Fibroblast of lung (primary cell): ENCODE data around the gene DUS2. TPM values are rescaled to one million over a fixed set of nuclear protein-coding genes. Genes with fewer than 3 reads are reported as not detected.
A peak's percentile ranks its signal among the peaks of the same experiment; 100 is the strongest.

Experiments
- DNase-seq, 2 donors: peaks; one replicate each; pipeline versions ENCODE4 v3.0.0 to v3.0.0-alpha.2; 2010; ENCODE audit warnings: low read depth in 2 of 2
- H2AFZ ChIP-seq: 2 replicates; pipeline ENCODE4 v1.5.1; 2012; ENCODE audit warnings: low read length, control low read depth, inconsistent platforms
- H3K27ac ChIP-seq: 2 replicates; pipeline ENCODE4 v1.5.1; 2011; ENCODE audit warnings: low read length, control low read depth; ENCODE audit not compliant: insufficient read depth
- H3K27me3 ChIP-seq: 2 replicates; pipeline ENCODE4 v1.5.1; 2011; ENCODE audit warnings: mild to moderate bottlenecking, low read length; ENCODE audit not compliant: control insufficient read depth, insufficient read depth
- H3K36me3 ChIP-seq: 2 replicates; pipeline ENCODE4 v1.5.1; 2011; ENCODE audit warnings: low read length; ENCODE audit not compliant: control insufficient read depth, insufficient read depth
- H3K4me1 ChIP-seq: 2 replicates; pipeline ENCODE4 v1.5.1; 2011; ENCODE audit warnings: low read length; ENCODE audit not compliant: control insufficient read depth, insufficient read depth; ENCODE audit errors: extremely low read depth
- H3K4me2 ChIP-seq: 2 replicates; pipeline ENCODE4 v1.5.1; 2011; ENCODE audit warnings: low read length, control low read depth; ENCODE audit not compliant: insufficient read depth; ENCODE audit errors: extremely low read depth
- H3K4me3 ChIP-seq, 4 experiments: fragments of 200-600 bp in 1 of 4; sonication (generic) in 1 of 4; replicated peaks in 1 of 4; 2 replicates each; pipeline ENCODE4 v1.5.1; 2011 to 2016; ENCODE audit warnings: low read length in 4 of 4, low read depth in 3 of 4, mild to moderate bottlenecking in 3 of 4, control low read depth in 2 of 4, inconsistent platforms in 1 of 4, mixed read lengths in 1 of 4; ENCODE audit not compliant: insufficient read depth in 1 of 4; ENCODE audit errors: control extremely low read depth in 1 of 4
- H3K79me2 ChIP-seq: 2 replicates; pipeline ENCODE4 v1.5.1; 2012; ENCODE audit warnings: mild to moderate bottlenecking, low read length, inconsistent platforms; ENCODE audit not compliant: control insufficient read depth, insufficient read depth
- H3K9ac ChIP-seq: 2 replicates; pipeline ENCODE4 v1.5.1; 2011; ENCODE audit warnings: mild to moderate bottlenecking, low read length, control low read depth; ENCODE audit not compliant: insufficient read depth
- H3K9me3 ChIP-seq: 2 replicates; pipeline ENCODE4 v1.5.1; 2012; ENCODE audit warnings: low read depth, low read length; ENCODE audit not compliant: control insufficient read depth, insufficient read depth
- H4K20me1 ChIP-seq: 2 replicates; pipeline ENCODE4 v1.5.1; 2011; ENCODE audit warnings: low read length; ENCODE audit not compliant: control insufficient read depth, insufficient read depth; ENCODE audit errors: extremely low read depth
- CTCF ChIP-seq, 2 donors: IDR thresholded peaks in 1 of 2; conservative IDR thresholded peaks in 1 of 2; 1 replicate in 1 of 2; 2 replicates in 1 of 2; pipeline ENCODE4 v1.5.1; 2011 to 2012; ENCODE audit warnings: low read length in 2 of 2, control low read depth in 1 of 2, inconsistent platforms in 1 of 2, low read depth in 1 of 2, mild to moderate bottlenecking in 1 of 2
- EZH2 ChIP-seq: IDR thresholded peaks from 2 replicates; pipeline ENCODE4 v1.5.1; 2012; ENCODE audit warnings: low read length, control low read depth, mild to moderate bottlenecking; ENCODE audit errors: missing control alignments
- polyA plus RNA-seq, 2 donors: library from polyadenylated mRNA; depleted of rRNA in 1 of 2; stranded (reverse) in 1 of 2; unstranded in 1 of 2; fragments of >200 nt; gene quantifications; 2 replicates each; pipeline ENCODE4 v1.2.1, GENCODE V29; 2011 to 2012; ENCODE audit warnings: missing spikeins in 1 of 2
- total RNA-seq: library from RNA; depleted of rRNA; stranded (reverse); fragments of >200 nt; gene quantifications from 2 replicates; pipeline ENCODE4 v1.2.1, GENCODE V29; 2014

Gene DUS2
- total and polyA plus RNA-seq, 2 donors (not counting 1 experiment from before 2014, with no cell fraction given), result 10.2 to 16.8 TPM

GRCh38 chr16:68072038-68072695 is 49.1 kb downstream of the DUS2 start:
- no peak overlapping the region for H3K27ac ChIP-seq
- H3K27me3 ChIP-seq, result no peaks in the 10 kb centered on the region
- peak in 1 of 2 donors; percentile 31 for DNase-seq
- no peaks in the 10 kb centered on the region for H3K79me2 ChIP-seq
- no peaks in the 10 kb centered on the region for H3K4me1 ChIP-seq
- TF ChIP-seq EZH2 (no peak), CTCF (conservative IDR thresholded peaks at IDR 0.05 in 1 of 2, IDR thresholded peaks at IDR 0.05 in 1 of 2; ENCODE audit: low read depth in 1 of 2, low read length in 2 of 2) (no peak)
- no peak overlapping the region for H2AFZ ChIP-seq
- no peaks in the 10 kb centered on the region for H4K20me1 ChIP-seq
- H3K9ac ChIP-seq, result no peak overlapping the region
- no peak overlapping the region for H3K4me2 ChIP-seq
- no peaks in the 10 kb centered on the region for H3K9me3 ChIP-seq
- H3K4me3 ChIP-seq, result no peak overlapping the region
- peaks cover 22% of the 10 kb centered on the region for H3K36me3 ChIP-seq

- no peak overlapping the region for H3K4me3 ChIP-seq
- no peaks in the 10 kb centered on the region for H4K20me1 ChIP-seq
- no peak overlapping the region for H2AFZ ChIP-seq
- H3K9ac ChIP-seq, result no peak overlapping the region
- TF ChIP-seq EZH2, result no peak
- no peak for TF ChIP-seq CTCF (conservative IDR thresholded peaks at IDR 0.05 in 1 of 2, IDR thresholded peaks at IDR 0.05 in 1 of 2; ENCODE audit: low read depth in 1 of 2, low read length in 2 of 2)
- peaks cover 22% of the 10 kb centered on the region for H3K36me3 ChIP-seq
- no peaks in the 10 kb centered on the region for H3K4me1 ChIP-seq
- no peak for DNase-seq
- no peak overlapping the region for H3K4me2 ChIP-seq
- H3K79me2 ChIP-seq, result no peaks in the 10 kb centered on the region
- H3K9me3 ChIP-seq, result no peaks in the 10 kb centered on the region
- H3K27me3 ChIP-seq, result no peaks in the 10 kb centered on the region
- H3K27ac ChIP-seq, result no peak overlapping the region
Observed at GRCh38 chr16:68073902-68074760, 51.0 kb downstream of the DUS2 start.

DNA sequence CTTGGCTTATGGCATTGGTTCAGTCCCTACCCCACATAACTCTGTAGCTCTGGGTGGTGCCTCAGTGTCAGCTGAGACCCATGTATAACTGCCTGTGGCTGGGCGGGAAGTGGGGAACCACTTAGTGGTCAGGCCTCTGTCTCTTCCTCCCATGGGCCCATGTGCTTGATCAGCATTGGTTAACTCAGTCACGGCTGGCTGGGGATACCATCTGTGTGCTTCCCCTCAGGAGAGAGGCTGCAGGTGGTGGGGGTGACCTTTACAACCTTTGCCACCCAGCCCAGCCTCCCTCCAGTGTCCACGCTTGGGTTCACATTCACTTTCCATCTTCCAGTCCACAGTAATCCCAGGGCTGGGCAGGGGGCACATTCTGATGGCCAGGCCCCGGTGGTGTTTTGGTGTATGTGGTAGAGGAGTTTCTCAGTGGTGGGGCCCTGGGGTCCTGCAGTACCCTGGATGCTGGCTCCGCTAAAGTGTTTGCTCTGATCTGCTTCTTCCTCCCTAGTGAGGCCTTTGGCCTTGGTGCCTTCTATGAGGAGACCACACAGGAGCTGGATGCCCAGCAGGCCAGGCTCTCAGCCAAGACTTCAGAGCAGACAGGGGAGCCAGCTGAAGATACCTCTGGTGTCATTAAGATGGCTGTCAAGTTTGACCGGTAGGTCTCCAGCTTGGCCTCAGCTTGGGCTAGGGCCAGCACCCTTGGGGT is 51.9 kb downstream of the DUS2 start:
- Histone ChIP-seq H2AFZ (no peak overlapping the region), H3K79me2 (no peaks in the 10 kb centered on the region), H3K4me1 (peaks cover 5% of the 10 kb centered on the region), H3K4me2 (no peak overlapping the region), H3K4me3 (no peak overlapping the region), H3K9ac (no peak overlapping the region), H3K27me3 (no peaks in the 10 kb centered on the region), H3K9me3 (no peaks in the 10 kb centered on the region), H4K20me1 (no peaks in the 10 kb centered on the region), H3K36me3 (peaks cover 22% of the 10 kb centered on the region), H3K27ac (no peak overlapping the region)
- DNase-seq, result no peak
- TF ChIP-seq EZH2 (no peak), CTCF (conservative IDR thresholded peaks at IDR 0.05 in 1 of 2, IDR thresholded peaks at IDR 0.05 in 1 of 2; ENCODE audit: low read depth in 1 of 2, low read length in 2 of 2) (no peak)
